ENCODE data around the gene USP6NL. TPM values are rescaled to one million over a fixed set of nuclear protein-coding genes. Genes with fewer than 3 reads are reported as not detected.
"Not testable (repeated sequence)": the region's sequence is repeated elsewhere in the genome, so short reads cannot be mapped to it uniquely, and the experiment has no call there.

The USP6NL gene
- total RNA-seq, 2 experiments from 2014 or later: 3.2 to 3.4 TPM

DNA sequence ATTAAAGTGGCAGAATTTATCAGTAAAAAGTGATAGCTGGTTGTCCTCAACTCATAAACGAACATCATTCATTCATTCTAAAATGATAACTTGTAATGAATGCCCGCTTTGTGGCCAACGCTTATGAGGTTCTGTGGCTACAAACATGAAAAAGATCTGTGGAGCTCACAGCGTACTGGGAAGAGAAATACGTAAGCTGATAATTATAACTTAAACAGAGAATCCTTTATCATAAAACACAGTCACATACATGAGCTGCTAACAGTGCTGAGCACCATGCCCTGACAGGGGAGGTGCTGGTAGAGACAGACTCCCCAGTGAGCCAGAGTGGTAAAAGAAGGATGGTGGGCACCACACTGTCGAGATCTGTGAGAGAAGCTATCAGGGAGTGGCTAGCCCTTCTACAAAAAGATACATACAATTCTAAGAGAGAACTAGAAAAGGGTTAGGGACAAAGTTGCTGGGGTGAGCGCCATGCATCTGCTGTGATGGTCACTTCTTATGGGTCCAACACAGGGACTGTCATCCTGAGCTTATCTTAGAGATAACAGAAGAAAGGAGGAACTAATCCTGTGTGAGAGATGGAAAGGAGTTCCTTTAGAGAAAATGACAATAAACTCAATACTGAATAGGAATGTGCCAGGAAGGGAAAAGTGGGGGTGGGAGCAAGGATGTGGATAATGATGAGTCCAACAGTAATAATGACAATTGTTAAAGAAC is 106.7 kb downstream of the USP6NL start:
- H3K36me3 Mint-ChIP-seq: peaks cover 7% of the 10 kb centered on the region
- ChIA-PET CTCF (interaction anchor here (0.7 to 2.6 kb wide), 5 partner anchors 10 to 253 kb away, joined by 3 to 22 read pairs (median 6); no protein-coding TSS in a partner anchor), POLR2A (no interaction called here)
- no peak overlapping the region for H3K27ac Mint-ChIP-seq
- no peaks in the 10 kb centered on the region for H3K27me3 Mint-ChIP-seq
- H3K4me3 Mint-ChIP-seq: no peak overlapping the region
- peaks cover 15% of the 10 kb centered on the region for H3K4me1 Mint-ChIP-seq (ENCODE audit: low read depth)
- DNase-seq: no peak
- H3K9me3 Mint-ChIP-seq: no peaks in the 10 kb centered on the region
- intact Hi-C loops (cut with micrococcal nuclease): no loop called here

DNA sequence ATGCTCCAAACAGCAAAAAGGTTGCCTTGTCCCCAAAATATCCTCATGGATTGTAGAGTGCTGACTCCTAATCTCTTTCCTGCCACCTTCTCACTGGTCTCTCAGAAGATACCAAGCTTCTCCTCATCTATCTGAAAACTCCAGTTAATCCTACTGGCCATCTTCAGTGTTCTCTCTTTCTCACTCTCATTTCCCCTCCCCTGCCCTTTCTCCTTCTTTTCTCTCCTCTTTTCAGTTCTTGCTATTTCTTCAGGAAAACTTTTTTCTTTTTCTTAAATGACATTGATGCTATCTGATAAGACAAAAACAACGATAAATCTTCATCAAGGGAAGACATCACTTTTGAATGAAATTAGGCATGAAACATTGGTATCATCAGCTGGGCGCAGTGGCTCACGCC is 109.8 kb downstream of the USP6NL start:
- no peaks in the 10 kb centered on the region for H3K27me3 Mint-ChIP-seq
- H3K4me1 Mint-ChIP-seq (ENCODE audit: low read depth): peaks cover 15% of the 10 kb centered on the region
- H3K9me3 Mint-ChIP-seq: no peaks in the 10 kb centered on the region
- DNase-seq: no peak
- H3K4me3 Mint-ChIP-seq: no peak overlapping the region
- H3K36me3 Mint-ChIP-seq: peaks cover 4% of the 10 kb centered on the region
- H3K27ac Mint-ChIP-seq: no peak overlapping the region
- intact Hi-C loops (cut with micrococcal nuclease): no loop called here
- ChIA-PET CTCF (no interaction called here), POLR2A (no interaction called here)

- no peaks in the 10 kb centered on the region for H3K9me3 Mint-ChIP-seq
- ChIA-PET CTCF (interaction anchor here (1.9 kb wide), 1 partner anchor 258 kb away, joined by 7 read pairs; no protein-coding TSS in a partner anchor), POLR2A (no interaction called here)
- DNase-seq: no peak
- H3K36me3 Mint-ChIP-seq: peaks cover under 1% of the 10 kb centered on the region
- intact Hi-C loops (cut with micrococcal nuclease): no loop called here
- no peaks in the 10 kb centered on the region for H3K4me1 Mint-ChIP-seq (ENCODE audit: low read depth)
- H3K27ac Mint-ChIP-seq: no peak overlapping the region
- no peaks in the 10 kb centered on the region for H3K27me3 Mint-ChIP-seq
- no peak overlapping the region for H3K4me3 Mint-ChIP-seq
These were observed 111.9 kb downstream of the USP6NL start for GRCh38 chr10:11499425-11500071.

- Mint-ChIP-seq H3K36me3 (peaks cover 6% of the 10 kb centered on the region), H3K27ac (no peak overlapping the region), H3K4me1 (ENCODE audit: low read depth) (no peaks in the 10 kb centered on the region), H3K27me3 (no peaks in the 10 kb centered on the region), H3K4me3 (no peak overlapping the region), H3K9me3 (no peaks in the 10 kb centered on the region)
- intact Hi-C loops (cut with micrococcal nuclease): no loop called here
- DNase-seq: no peak
- ChIA-PET POLR2A (no interaction called here), CTCF (interaction anchor here (0.9 to 1.9 kb wide), 3 partner anchors 16 to 260 kb away, joined by 4 to 7 read pairs (median 5); no protein-coding TSS in a partner anchor)
These were observed 113.1 kb downstream of the USP6NL start for GRCh38 chr10:11498399-11498798.

GRCh38 chr10:11494923-11495322 is 116.5 kb downstream of the USP6NL start:
- H3K4me3 Mint-ChIP-seq; H3K9me3 Mint-ChIP-seq; intact Hi-C loops (cut with micrococcal nuclease); DNase-seq; H3K4me1 Mint-ChIP-seq (ENCODE audit: low read depth); H3K36me3 Mint-ChIP-seq; H3K27me3 Mint-ChIP-seq; POLR2A ChIA-PET; H3K27ac Mint-ChIP-seq: not testable (repeated sequence)
- CTCF ChIA-PET: interaction anchor here (0.6 to 1.4 kb wide), 3 partner anchors 9 to 1166 kb away, joined by 3 read pairs; no protein-coding TSS in a partner anchor

DNA sequence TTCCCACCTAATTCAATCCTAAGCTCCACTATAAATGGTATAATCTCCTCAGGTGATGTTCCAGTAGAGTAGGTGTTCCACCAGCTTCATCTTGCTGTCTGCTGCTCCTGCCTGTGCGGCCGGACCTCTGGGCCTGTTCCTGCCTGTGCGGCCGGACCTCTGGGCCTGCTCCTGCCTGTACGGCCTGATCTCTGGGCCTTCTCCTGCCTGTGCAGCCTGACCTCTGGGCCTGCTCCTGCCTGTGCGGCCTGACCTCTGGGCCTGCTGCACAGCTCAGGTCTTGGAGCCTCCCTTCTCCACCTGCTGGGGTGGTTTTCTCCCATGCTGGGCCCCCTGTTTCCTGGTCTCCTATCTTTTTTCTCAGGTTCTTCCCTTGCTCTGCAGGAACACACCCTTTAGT is 117.8 kb downstream of the USP6NL start:
- intact Hi-C loops (cut with micrococcal nuclease): no loop called here
- Mint-ChIP-seq H3K27ac (no peak overlapping the region), H3K4me3 (no peak overlapping the region), H3K4me1 (ENCODE audit: low read depth) (no peaks in the 10 kb centered on the region), H3K27me3 (no peaks in the 10 kb centered on the region), H3K9me3 (no peaks in the 10 kb centered on the region), H3K36me3 (peaks cover 8% of the 10 kb centered on the region)
- POLR2A ChIA-PET: no interaction called here
- CTCF ChIA-PET: interaction anchor here (0.7 to 1.4 kb wide), 4 partner anchors 10 to 264 kb away, joined by 3 to 4 read pairs (median 3); no protein-coding TSS in a partner anchor
- DNase-seq: no peak

DNA sequence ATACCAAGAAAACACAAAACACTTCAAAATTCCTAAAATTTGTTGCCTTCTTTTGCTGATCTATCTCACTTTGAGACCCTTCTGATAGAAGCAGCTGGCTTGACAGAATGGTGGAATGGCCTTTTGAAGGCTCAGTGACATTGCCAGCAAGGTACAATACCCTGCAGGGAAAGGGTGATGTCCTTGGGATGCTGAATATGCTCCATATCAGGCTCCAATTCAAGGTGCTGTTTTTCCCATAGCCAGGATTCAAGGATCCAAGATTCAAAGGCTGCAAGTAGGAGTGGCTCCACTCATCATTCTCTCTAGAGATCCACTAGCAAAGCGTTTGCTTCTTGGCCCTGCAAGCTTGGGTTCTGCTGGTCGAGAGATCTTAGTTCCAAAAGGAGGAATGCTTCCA is 120.4 kb downstream of the USP6NL start:
- no peak overlapping the region for H3K4me3 Mint-ChIP-seq
- H3K27ac Mint-ChIP-seq: no peak overlapping the region
- ChIA-PET CTCF (no interaction called here), POLR2A (no interaction called here)
- intact Hi-C loops (cut with micrococcal nuclease): no loop called here
- H3K9me3 Mint-ChIP-seq: no peaks in the 10 kb centered on the region
- H3K27me3 Mint-ChIP-seq: no peaks in the 10 kb centered on the region
- H3K36me3 Mint-ChIP-seq: peaks cover 8% of the 10 kb centered on the region
- DNase-seq: no peak
- H3K4me1 Mint-ChIP-seq (ENCODE audit: low read depth): no peaks in the 10 kb centered on the region

DNA sequence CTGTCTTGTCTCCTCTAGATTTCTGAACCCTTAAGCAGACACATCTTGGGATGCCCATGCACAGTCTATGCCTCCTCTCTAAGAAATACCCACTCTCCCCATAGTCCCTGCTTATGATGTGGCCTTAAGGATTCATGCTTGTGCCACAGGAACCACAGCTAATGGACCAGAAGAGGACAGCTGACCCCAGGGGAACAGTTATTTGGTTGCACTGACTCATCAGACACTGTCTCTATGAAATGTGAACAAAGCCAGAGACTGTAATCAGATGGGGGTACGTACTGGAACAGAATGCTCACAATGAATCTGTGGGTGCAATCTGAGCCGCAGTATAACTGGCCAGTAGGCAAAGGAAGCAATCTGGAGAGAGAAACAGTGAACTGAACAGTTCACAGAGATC is 121.9 kb downstream of the USP6NL start:
- no peak overlapping the region for H3K27ac Mint-ChIP-seq
- intact Hi-C loops (cut with micrococcal nuclease): no loop called here
- CTCF ChIA-PET: no interaction called here

DNA sequence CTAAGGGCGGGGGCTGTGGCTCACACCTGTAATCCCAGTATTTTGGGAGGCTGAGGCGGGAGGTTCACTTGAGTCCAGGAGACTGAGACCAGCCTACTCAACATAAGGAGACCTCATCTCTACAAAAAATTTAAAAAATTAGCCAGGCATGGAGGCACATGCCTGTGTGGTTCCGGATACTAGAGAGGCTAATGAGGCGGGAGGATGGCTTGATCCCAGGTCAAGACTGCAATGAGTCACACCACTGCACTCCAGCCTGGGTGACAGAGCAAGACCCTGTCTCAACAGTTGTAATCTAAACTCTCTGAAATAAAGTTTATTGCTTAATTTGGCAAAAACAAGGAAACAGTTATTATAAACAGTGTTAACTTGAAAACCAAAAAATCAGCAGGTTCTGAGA is 123.3 kb downstream of the USP6NL start:
- no peaks in the 10 kb centered on the region for H3K9me3 Mint-ChIP-seq
- peaks cover 1% of the 10 kb centered on the region for H3K36me3 Mint-ChIP-seq
- no peak for DNase-seq
- H3K4me1 Mint-ChIP-seq (ENCODE audit: low read depth): no peaks in the 10 kb centered on the region
- H3K27ac Mint-ChIP-seq: no peak overlapping the region
- ChIA-PET CTCF (no interaction called here), POLR2A (no interaction called here)
- H3K4me3 Mint-ChIP-seq: no peak overlapping the region
- no peaks in the 10 kb centered on the region for H3K27me3 Mint-ChIP-seq
- intact Hi-C loops (cut with micrococcal nuclease): no loop called here

More for the DNA sequence above, 121.9 kb downstream of the USP6NL start:
- no peaks in the 10 kb centered on the region for H3K4me1 Mint-ChIP-seq (ENCODE audit: low read depth)
- no peaks in the 10 kb centered on the region for H3K27me3 Mint-ChIP-seq
- peaks cover 8% of the 10 kb centered on the region for H3K36me3 Mint-ChIP-seq
- POLR2A ChIA-PET: no interaction called here
- no peak for DNase-seq
- H3K4me3 Mint-ChIP-seq: no peak overlapping the region
- H3K9me3 Mint-ChIP-seq: no peaks in the 10 kb centered on the region

DNA sequence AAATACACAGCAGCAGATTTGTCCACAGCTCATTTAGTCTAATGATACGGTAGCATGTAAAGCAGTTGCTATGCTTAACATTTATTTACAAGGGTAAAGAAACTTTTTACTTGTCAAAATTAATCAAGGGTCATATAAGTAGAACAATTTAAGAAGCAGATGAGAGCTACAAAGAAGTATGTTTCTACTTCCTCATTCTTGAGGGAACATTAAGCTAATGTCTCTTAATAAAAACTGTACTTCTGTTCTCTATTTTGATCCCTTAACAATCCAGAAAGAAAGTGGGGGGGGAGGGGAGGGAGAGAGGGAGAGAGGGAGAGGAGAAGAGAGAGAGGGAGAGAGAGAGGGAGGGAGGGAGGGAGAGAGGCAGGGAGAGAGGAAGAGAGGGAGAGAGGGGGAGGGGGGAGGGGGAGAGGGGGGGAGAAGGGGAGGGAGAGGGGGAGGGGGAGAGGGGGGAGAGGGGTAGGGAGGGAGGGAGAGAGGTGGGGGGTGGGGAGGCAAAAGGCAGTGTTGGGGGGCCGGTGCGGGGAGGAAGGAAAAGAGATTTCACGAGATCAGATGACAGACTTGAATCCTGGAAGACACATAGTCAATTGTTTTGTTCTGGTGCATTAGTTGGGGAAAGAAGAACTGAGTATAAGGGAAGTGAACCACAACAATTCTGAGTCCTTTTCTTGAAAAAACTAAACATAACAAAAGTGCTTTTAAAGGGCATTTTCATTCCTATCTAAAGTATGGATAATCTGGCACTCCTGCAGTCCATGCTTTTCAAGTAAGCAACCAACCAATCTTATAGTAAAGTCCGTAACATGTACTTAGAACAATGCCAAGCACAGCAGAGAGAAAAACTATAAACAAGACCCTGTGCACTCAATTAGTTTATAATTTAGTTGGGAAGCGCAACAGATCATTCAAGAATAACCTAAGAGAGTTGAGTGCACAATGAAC is 128.0 kb downstream of the USP6NL start:
- intact Hi-C loops (cut with micrococcal nuclease): no loop called here
- DNase-seq: no peak
- H3K9me3 Mint-ChIP-seq: no peaks in the 10 kb centered on the region
- H3K36me3 Mint-ChIP-seq: peaks cover 5% of the 10 kb centered on the region
- POLR2A ChIA-PET: interaction anchor here (0.6 kb wide), 1 partner anchor 78 kb away, joined by 4 read pairs; no protein-coding TSS in a partner anchor
- H3K27ac Mint-ChIP-seq: no peak overlapping the region
- CTCF ChIA-PET: interaction anchor here (0.6 to 1.5 kb wide), 2 partner anchors 11 to 45 kb away, joined by 3 read pairs; no protein-coding TSS in a partner anchor
- no peaks in the 10 kb centered on the region for H3K27me3 Mint-ChIP-seq
- H3K4me3 Mint-ChIP-seq: no peak overlapping the region
- H3K4me1 Mint-ChIP-seq (ENCODE audit: low read depth): peaks cover 9% of the 10 kb centered on the region

DNA sequence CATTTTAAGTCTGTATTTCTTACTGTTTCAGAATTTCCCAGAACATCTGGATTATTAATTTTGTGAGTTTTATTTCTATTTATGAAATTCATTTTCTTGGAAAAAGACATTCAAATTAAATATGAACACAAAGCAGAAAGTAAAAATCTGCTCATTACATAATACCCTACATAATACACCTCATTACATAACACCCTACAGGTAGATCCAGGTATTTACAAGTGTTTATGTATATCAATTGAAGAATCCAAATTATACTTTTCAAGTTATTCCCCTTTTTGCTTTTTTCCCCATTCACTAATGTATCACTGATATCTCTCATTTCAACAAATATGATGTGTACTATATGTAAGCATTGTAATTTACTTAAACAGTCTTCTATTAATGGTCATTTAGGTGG is 129.1 kb downstream of the USP6NL start:
- no peaks in the 10 kb centered on the region for H3K27me3 Mint-ChIP-seq
- POLR2A ChIA-PET: no interaction called here

DNA sequence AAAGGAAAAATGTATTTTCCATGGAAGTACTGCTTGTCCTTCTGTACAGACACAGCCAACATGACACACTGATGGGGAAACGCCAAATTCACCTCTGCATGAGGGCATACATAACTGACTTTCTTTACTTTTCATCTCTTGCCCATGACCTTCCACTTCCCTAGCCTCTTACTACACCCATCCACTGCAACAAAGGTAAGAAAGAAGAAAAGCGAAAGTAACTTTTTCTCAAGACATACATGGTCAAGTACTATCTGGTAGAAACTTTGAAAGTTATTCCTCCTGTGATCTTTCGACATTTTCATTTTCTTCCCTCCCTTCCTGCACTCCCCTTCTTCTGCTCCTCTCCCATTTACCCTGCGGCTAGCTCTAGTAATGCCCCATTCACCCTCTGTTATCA is 130.8 kb downstream of the USP6NL start:
- Mint-ChIP-seq H3K4me1 (ENCODE audit: low read depth) (peaks cover 9% of the 10 kb centered on the region), H3K27me3 (no peaks in the 10 kb centered on the region), H3K27ac (no peak overlapping the region), H3K9me3 (no peaks in the 10 kb centered on the region), H3K36me3 (peaks cover 5% of the 10 kb centered on the region), H3K4me3 (no peak overlapping the region)
- ChIA-PET CTCF (no interaction called here), POLR2A (interaction anchor here (0.5 kb wide), 1 partner anchor 1888 kb away, joined by 3 read pairs; no protein-coding TSS in a partner anchor)
- intact Hi-C loops (cut with micrococcal nuclease): no loop called here
- no peak for DNase-seq

More for the DNA sequence above, 129.1 kb downstream of the USP6NL start:
- CTCF ChIA-PET: interaction anchor here (1.5 kb wide), 1 partner anchor 12 kb away, joined by 3 read pairs; no protein-coding TSS in a partner anchor
- intact Hi-C loops (cut with micrococcal nuclease): no loop called here
- no peak for DNase-seq
- peaks cover 9% of the 10 kb centered on the region for H3K4me1 Mint-ChIP-seq (ENCODE audit: low read depth)
- H3K4me3 Mint-ChIP-seq: no peak overlapping the region
- no peaks in the 10 kb centered on the region for H3K9me3 Mint-ChIP-seq
- no peak overlapping the region for H3K27ac Mint-ChIP-seq
- H3K36me3 Mint-ChIP-seq: peaks cover 5% of the 10 kb centered on the region
